ENCODE measurements around the gene ADARB1.
A peak's percentile ranks its signal among the peaks of the same experiment; 100 is the strongest.

ADARB1 gene

DNA sequence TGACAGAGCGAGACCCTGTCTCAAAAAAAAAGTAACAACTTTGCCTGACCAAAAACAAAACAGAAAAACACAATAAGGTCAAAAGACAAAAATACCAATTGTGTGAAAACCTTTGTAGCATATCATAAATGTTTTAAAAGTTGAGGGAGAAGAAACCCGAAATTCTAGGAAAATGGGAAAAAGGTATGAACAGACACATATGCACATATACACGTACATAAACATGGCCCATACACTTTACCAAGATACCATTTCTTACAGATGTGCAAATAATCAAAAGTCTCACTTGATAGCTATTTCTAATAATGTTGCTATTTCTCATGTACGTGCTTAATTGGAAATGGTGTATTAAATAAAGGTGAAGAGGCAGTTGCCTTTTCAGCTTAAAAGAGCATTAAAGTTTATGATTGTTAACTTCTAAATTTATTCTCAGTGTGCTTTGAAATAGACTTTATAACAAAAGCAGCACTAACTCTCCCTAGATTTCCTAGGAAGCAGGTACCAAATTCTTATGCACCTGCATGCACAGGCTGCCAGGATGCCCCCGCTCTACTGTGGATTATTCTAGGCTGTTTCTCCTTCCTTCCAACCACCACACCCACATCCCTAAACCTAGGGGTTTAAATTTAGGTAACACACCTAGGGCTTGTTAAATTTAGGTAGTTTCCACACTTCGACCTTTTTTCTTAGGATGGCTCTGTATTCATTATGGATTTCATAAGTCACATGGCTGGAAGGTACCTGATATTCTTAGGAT, 33.8 kb downstream of the ADARB1 start:
- no peak overlapping the region for H3K27ac ChIP-seq (ENCODE audit: low read depth, low read length)
- no peaks in the 10 kb centered on the region for H3K9me3 ChIP-seq (ENCODE audit: insufficient read depth, low read length)
- no peak overlapping the region for H3K4me2 ChIP-seq (ENCODE audit: low read depth, low read length, poor library complexity, severe bottlenecking)
- peaks cover 13% of the 10 kb centered on the region for H3F3A ChIP-seq (ENCODE audit: insufficient read depth)
- H3K79me2 ChIP-seq (ENCODE audit: insufficient read depth, low read length): no peaks in the 10 kb centered on the region
- no peaks in the 10 kb centered on the region for H3K36me3 ChIP-seq (ENCODE audit: low read length)
- H3K9me2 ChIP-seq (replicated peaks; ENCODE audit: insufficient read depth, low read length): no peaks in the 10 kb centered on the region
- no peak overlapping the region for H3K4me3 ChIP-seq (ENCODE audit: insufficient read depth, low read length, poor library complexity, severe bottlenecking)
- no peaks in the 10 kb centered on the region for H3K27me3 ChIP-seq (ENCODE audit: low read length)
- TF ChIP-seq CTCF (IDR thresholded peaks at IDR 0.05; ENCODE audit: insufficient read depth, low read length, poor library complexity, severe bottlenecking) (no peak), EZH2phosphoT487 (conservative IDR thresholded peaks at IDR 0.05; ENCODE audit: low read length) (no peak)
- no peaks in the 10 kb centered on the region for H4K20me1 ChIP-seq (ENCODE audit: low read depth, low read length)
- H2AFZ ChIP-seq (ENCODE audit: low read depth, low read length, severe bottlenecking): no peak overlapping the region
- no peak overlapping the region for H3K9ac ChIP-seq (ENCODE audit: low read length)

GRCh38 chr21:45108808-45109781, 34.7 kb downstream of the ADARB1 start:
- Histone ChIP-seq H3K27me3 (ENCODE audit: low read length) (no peaks in the 10 kb centered on the region), H3K9ac (ENCODE audit: low read length) (no peak overlapping the region)

GRCh38 chr21:45109831-45110492, 35.6 kb downstream of the ADARB1 start:
- Histone ChIP-seq H3K9ac (ENCODE audit: low read length) (peak overlapping the region; percentile 27), H3K9me2 (replicated peaks; ENCODE audit: insufficient read depth, low read length) (no peaks in the 10 kb centered on the region), H2AFZ (ENCODE audit: low read depth, low read length, severe bottlenecking) (no peak overlapping the region), H3K9me3 (ENCODE audit: insufficient read depth, low read length) (no peaks in the 10 kb centered on the region), H3K4me3 (ENCODE audit: insufficient read depth, low read length, poor library complexity, severe bottlenecking) (peak overlapping the region; percentile 21), H3K36me3 (ENCODE audit: low read length) (no peaks in the 10 kb centered on the region), H3F3A (ENCODE audit: insufficient read depth) (peaks cover 13% of the 10 kb centered on the region), H3K79me2 (ENCODE audit: insufficient read depth, low read length) (no peaks in the 10 kb centered on the region), H4K20me1 (ENCODE audit: low read depth, low read length) (no peaks in the 10 kb centered on the region), H3K27me3 (ENCODE audit: low read length) (no peaks in the 10 kb centered on the region), H3K27ac (ENCODE audit: low read depth, low read length) (peak overlapping the region; percentile 88), H3K4me2 (ENCODE audit: low read depth, low read length, poor library complexity, severe bottlenecking) (peak overlapping the region; percentile 70)
- TF ChIP-seq CTCF (IDR thresholded peaks at IDR 0.05; ENCODE audit: insufficient read depth, low read length, poor library complexity, severe bottlenecking): no peak
- TF ChIP-seq EZH2phosphoT487 (conservative IDR thresholded peaks at IDR 0.05; ENCODE audit: low read length): peak; percentile 98; the same call in 1 of the 2 replicates

More at GRCh38 chr21:45108808-45109781, 34.7 kb downstream of the ADARB1 start:
- Histone ChIP-seq H2AFZ (ENCODE audit: low read depth, low read length, severe bottlenecking) (no peak overlapping the region), H4K20me1 (ENCODE audit: low read depth, low read length) (no peaks in the 10 kb centered on the region), H3K4me3 (ENCODE audit: insufficient read depth, low read length, poor library complexity, severe bottlenecking) (peak overlapping the region; percentile 4), H3K36me3 (ENCODE audit: low read length) (no peaks in the 10 kb centered on the region), H3F3A (ENCODE audit: insufficient read depth) (peaks cover 13% of the 10 kb centered on the region), H3K4me2 (ENCODE audit: low read depth, low read length, poor library complexity, severe bottlenecking) (peak overlapping the region; percentile 70), H3K27ac (ENCODE audit: low read depth, low read length) (peak overlapping the region; percentile 69), H3K9me3 (ENCODE audit: insufficient read depth, low read length) (no peaks in the 10 kb centered on the region), H3K79me2 (ENCODE audit: insufficient read depth, low read length) (no peaks in the 10 kb centered on the region), H3K9me2 (replicated peaks; ENCODE audit: insufficient read depth, low read length) (no peaks in the 10 kb centered on the region)
- TF ChIP-seq EZH2phosphoT487 (conservative IDR thresholded peaks at IDR 0.05; ENCODE audit: low read length) (no peak), CTCF (IDR thresholded peaks at IDR 0.05; ENCODE audit: insufficient read depth, low read length, poor library complexity, severe bottlenecking) (no peak)

All from SU-DHL-6 (cell line).